ENCODE measurements around the gene VWCE. TPM values are rescaled to one million over a fixed set of nuclear protein-coding genes. Genes with fewer than 3 reads are reported as not detected.

VWCE gene
- total RNA-seq, 6 donors from 2014 or later: 0.40 to 10.5 (median 0.79) TPM

DNA sequence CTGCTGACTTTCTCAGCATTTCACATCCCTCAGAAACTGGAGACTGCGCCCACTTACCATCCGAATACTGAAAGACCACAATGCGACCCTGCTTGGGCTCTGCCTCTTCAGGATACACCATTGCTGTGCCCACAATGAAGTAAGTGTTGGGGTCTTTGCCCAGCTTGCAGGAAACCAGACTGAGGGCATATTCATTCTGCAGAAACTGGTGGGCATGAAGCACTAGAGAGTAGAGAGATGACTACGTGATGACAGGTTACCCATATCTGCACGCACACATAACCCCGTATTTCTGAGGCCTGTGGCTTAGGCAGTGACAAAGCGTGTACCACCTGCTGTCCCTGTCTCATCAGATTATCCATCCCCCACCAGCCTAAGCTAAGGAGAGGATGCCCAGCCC, 14.6 kb upstream of the VWCE start:
- Histone ChIP-seq H3K27me3 (no peaks in the 10 kb centered on the region), H3K9me3 (no peaks in the 10 kb centered on the region), H3K4me3 (no peak overlapping the region), H3K27ac (no peak overlapping the region), H3K4me1 (no peaks in the 10 kb centered on the region), H3K36me3 (peaks cover 67 to 100% (median 90%) of the 10 kb centered on the region in 4 donors)
- ATAC-seq (ENCODE audit: low FRiP score in 2 of 2): no peak
- no peak for DNase-seq
- WGBS, 2 donors: 86% methylated on average over 7 of the region's 7 CpGs
- no peak for TF ChIP-seq POLR2A (IDR thresholded peaks at IDR 0.05)
- no peak for TF ChIP-seq POLR2AphosphoS5 (IDR thresholded peaks at IDR 0.05)
- TF ChIP-seq, protein P1, sequence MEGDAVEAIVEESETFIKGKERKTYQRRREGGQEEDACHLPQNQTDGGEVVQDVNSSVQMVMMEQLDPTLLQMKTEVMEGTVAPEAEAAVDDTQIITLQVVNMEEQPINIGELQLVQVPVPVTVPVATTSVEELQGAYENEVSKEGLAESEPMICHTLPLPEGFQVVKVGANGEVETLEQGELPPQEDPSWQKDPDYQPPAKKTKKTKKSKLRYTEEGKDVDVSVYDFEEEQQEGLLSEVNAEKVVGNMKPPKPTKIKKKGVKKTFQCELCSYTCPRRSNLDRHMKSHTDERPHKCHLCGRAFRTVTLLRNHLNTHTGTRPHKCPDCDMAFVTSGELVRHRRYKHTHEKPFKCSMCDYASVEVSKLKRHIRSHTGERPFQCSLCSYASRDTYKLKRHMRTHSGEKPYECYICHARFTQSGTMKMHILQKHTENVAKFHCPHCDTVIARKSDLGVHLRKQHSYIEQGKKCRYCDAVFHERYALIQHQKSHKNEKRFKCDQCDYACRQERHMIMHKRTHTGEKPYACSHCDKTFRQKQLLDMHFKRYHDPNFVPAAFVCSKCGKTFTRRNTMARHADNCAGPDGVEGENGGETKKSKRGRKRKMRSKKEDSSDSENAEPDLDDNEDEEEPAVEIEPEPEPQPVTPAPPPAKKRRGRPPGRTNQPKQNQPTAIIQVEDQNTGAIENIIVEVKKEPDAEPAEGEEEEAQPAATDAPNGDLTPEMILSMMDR (IDR thresholded peaks at IDR 0.05): no peak
- TF ChIP-seq EP300 (IDR thresholded peaks at IDR 0.05): no peak

DNA sequence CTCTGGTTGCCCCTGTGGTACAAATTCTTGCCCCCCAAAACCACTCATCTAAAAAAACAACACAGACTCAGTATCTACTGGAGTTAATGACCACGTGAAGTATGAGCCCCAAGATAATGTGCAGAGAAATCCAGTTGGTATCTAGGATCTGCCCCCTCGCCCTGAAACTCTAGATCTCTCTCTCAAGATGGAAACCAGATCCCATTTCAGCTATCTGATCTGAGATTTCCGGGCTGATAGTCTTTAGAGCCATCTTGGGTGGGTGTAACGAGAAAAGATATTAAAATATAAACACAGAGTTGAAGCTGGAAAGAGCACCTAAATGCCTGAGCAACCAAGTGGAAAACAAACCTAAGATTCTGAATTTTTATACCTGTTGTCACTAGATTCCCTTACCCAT, 14.0 kb upstream of the VWCE start:
- peaks cover 63 to 100% (median 89%) of the 10 kb centered on the region in 4 donors for H3K36me3 ChIP-seq
- no peaks in the 10 kb centered on the region for H3K4me1 ChIP-seq
- TF ChIP-seq EP300 (IDR thresholded peaks at IDR 0.05) (no peak), POLR2AphosphoS5 (IDR thresholded peaks at IDR 0.05) (no peak), POLR2A (IDR thresholded peaks at IDR 0.05) (no peak)
- TF ChIP-seq, protein P1 (IDR thresholded peaks at IDR 0.05): no peak
- H3K9me3 ChIP-seq: no peaks in the 10 kb centered on the region
- no peak overlapping the region for H3K4me3 ChIP-seq
- no peak for ATAC-seq (ENCODE audit: low FRiP score in 2 of 2)
- H3K27ac ChIP-seq: no peak overlapping the region
- H3K27me3 ChIP-seq: no peaks in the 10 kb centered on the region
- WGBS, 2 donors: 92 to 96% methylated on average over 4 of the region's 4 CpGs
- DNase-seq: no peak

DNA sequence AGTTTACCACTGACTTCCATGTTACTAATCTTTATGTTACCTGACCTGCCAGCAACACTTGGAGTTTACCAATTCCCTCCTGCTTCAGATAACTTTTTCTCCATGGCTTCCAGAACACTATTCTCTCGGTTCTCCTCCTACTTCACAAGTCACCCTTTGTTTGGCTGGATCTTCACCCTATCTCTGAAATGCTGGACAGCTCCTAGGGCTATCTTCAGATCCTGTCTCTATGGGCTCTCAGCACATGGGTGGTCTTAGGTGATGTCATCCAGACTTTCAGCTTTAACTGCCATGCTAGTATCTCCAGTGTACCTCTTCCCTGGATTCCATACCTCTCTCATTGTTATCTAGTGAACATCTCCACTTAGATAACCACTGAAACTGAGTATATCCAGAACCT, 12.2 kb upstream of the VWCE start:
- Histone ChIP-seq H3K36me3 (peaks cover 64 to 100% (median 89%) of the 10 kb centered on the region in 4 donors), H3K4me3 (no peak overlapping the region), H3K27me3 (no peaks in the 10 kb centered on the region), H3K4me1 (no peaks in the 10 kb centered on the region), H3K27ac (no peak overlapping the region), H3K9me3 (no peaks in the 10 kb centered on the region)
- WGBS, 2 donors: 77 to 92% methylated on average over 1 of the region's 1 CpG
- ATAC-seq (ENCODE audit: low FRiP score in 2 of 2) (no peak), DNase-seq (no peak)
- TF ChIP-seq POLR2A (IDR thresholded peaks at IDR 0.05) (no peak), EP300 (IDR thresholded peaks at IDR 0.05) (no peak), POLR2AphosphoS5 (IDR thresholded peaks at IDR 0.05) (no peak)
- TF ChIP-seq, protein P1 (IDR thresholded peaks at IDR 0.05): no peak

DNA sequence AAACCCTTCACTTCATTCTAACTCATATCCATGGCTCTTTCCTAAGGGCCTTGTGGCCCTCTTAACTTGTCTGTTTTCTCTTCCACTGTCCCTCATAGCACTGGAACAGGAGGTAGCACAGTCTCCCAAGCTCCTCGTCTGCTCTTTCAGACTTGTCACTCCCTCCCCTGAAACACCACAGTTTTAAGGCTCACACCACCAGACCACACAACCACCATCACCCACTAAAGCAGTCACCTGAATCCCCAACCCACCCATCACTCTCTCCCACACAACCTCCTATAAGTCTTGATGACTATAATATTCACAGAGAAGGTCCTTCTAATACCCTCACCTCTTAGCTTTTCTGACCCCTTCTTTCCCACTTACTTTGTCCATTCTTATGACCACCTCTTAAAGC, 11.1 kb upstream of the VWCE start:
- H3K4me1 ChIP-seq: no peaks in the 10 kb centered on the region
- no peaks in the 10 kb centered on the region for H3K9me3 ChIP-seq
- TF ChIP-seq POLR2AphosphoS5 (IDR thresholded peaks at IDR 0.05) (no peak), EP300 (IDR thresholded peaks at IDR 0.05) (no peak), POLR2A (IDR thresholded peaks at IDR 0.05) (no peak)
- TF ChIP-seq, protein P1 (IDR thresholded peaks at IDR 0.05): no peak
- no peaks in the 10 kb centered on the region for H3K27me3 ChIP-seq
- no peak for ATAC-seq (ENCODE audit: low FRiP score in 2 of 2)
- H3K36me3 ChIP-seq: peaks cover 65 to 100% (median 89%) of the 10 kb centered on the region in 4 donors
- WGBS, 2 donors: 86 to 87% methylated on average over 1 of the region's 1 CpG
- DNase-seq: no peak
- H3K4me3 ChIP-seq: no peak overlapping the region
- H3K27ac ChIP-seq: no peak overlapping the region

DNA sequence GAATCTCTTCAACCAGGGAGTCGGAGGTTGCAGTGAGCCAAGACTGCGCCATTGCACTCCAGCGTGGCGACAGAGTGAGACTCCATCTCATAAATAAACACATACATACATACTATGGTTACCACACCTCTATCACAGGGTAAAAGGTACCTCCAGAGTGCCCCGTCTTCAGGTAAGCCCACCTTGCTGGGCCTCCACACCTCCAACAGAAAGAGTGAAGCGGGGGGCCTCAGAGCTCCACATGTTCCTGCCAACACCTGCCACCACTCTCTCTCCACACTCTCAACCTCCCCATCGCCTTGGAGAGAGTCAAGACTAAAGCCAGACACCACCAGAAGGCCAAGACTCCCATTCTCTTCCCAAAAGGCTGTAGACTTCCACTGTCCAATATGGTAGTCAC, 10.3 kb upstream of the VWCE start:
- no peak for TF ChIP-seq POLR2AphosphoS5 (IDR thresholded peaks at IDR 0.05)
- TF ChIP-seq, protein P1 (IDR thresholded peaks at IDR 0.05): no peak
- no peak for TF ChIP-seq POLR2A (IDR thresholded peaks at IDR 0.05)
- TF ChIP-seq EP300 (IDR thresholded peaks at IDR 0.05): no peak
- no peak for ATAC-seq (ENCODE audit: low FRiP score in 2 of 2)
- Histone ChIP-seq H3K27ac (no peak overlapping the region), H3K9me3 (no peaks in the 10 kb centered on the region), H3K4me1 (no peaks in the 10 kb centered on the region), H3K36me3 (peaks cover 72 to 100% (median 90%) of the 10 kb centered on the region in 4 donors), H3K4me3 (no peak overlapping the region), H3K27me3 (no peaks in the 10 kb centered on the region)
- 97% methylated on average over 7 of the region's 7 CpGs for WGBS, 2 donors
- no peak for DNase-seq

All from upper lobe of left lung (tissue), 6 donors.